Bronchial epithelial cell (primary cell): Measurements from ENCODE around the gene PTCD3. TPM values are rescaled to one million over a fixed set of nuclear protein-coding genes. Genes with fewer than 3 reads are reported as not detected.

ENCODE experiments used
- DNase-seq: peaks from one replicate; pipeline ENCODE4 v3.0.0-alpha.2; 2010; ENCODE audit warnings: low read depth
- FAIRE-seq: peaks from 2 replicates; lab custom pipeline; 2011; peaks lifted over from hg19 to GRCh38; lab: Jason Lieb, UNC
- H3K27me3 ChIP-seq: 2 replicates; pipeline ENCODE4 v1.5.1; 2011; ENCODE audit warnings: low read length; ENCODE audit not compliant: control insufficient read depth, insufficient read depth
- H3K36me3 ChIP-seq: 2 replicates; pipeline ENCODE4 v1.5.1; 2011; ENCODE audit warnings: low read length; ENCODE audit not compliant: control insufficient read depth, insufficient read depth
- H3K4me3 ChIP-seq: 2 replicates; pipeline ENCODE4 v1.5.1; 2011; ENCODE audit warnings: mild to moderate bottlenecking, low read depth, low read length, control low read depth
- total RNA-seq: library from RNA; depleted of rRNA; stranded (reverse); fragments of >200 nt; gene quantifications from 2 replicates; pipeline ENCODE4 v1.2.1, GENCODE V29; 2014
- TF ChIP-seq, protein P1 (sequence below): IDR thresholded peaks from 2 replicates; pipeline ENCODE4 v1.5.1; 2011; ENCODE audit warnings: mild to moderate bottlenecking, moderate library complexity, low read length, control low read depth, inconsistent platforms; ENCODE audit not compliant: insufficient read depth, severe bottlenecking

The PTCD3 gene
- total RNA-seq, 1 donor from 2014 or later = 48.4 TPM

DNA sequence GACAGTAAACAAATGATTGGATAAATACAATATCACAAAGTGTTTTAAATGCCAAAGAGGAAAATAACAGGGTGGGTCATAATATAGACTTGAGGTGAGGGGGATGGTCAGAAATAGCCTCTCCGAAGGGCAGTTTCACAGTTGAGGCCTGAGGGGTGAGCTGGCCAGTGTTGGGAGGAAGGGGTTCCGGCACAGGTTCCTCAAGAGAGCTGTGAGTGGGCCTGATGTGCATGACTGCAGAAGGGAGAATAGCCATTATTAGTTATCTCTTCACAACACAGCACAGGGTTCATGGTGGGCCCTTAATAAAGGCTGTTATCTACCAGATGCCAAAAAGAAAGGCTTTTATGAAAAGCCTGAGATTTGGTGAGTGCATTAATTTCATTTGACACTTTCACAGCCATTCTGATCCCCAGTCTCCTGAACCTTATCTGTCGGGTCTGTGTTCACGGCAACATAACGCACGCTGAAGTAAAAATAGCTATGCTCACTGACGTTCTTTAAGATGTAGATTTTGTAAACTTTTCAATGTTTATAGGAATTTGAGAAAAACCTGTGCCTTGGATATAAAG is 39.9 kb upstream of the PTCD3 start:
- no peaks in the 10 kb centered on the region for H3K27me3 ChIP-seq
- H3K36me3 ChIP-seq = peaks cover 21% of the 10 kb centered on the region
- no peak overlapping the region for H3K4me3 ChIP-seq
- FAIRE-seq = no peak
- no peak for DNase-seq
- TF ChIP-seq, protein P1, sequence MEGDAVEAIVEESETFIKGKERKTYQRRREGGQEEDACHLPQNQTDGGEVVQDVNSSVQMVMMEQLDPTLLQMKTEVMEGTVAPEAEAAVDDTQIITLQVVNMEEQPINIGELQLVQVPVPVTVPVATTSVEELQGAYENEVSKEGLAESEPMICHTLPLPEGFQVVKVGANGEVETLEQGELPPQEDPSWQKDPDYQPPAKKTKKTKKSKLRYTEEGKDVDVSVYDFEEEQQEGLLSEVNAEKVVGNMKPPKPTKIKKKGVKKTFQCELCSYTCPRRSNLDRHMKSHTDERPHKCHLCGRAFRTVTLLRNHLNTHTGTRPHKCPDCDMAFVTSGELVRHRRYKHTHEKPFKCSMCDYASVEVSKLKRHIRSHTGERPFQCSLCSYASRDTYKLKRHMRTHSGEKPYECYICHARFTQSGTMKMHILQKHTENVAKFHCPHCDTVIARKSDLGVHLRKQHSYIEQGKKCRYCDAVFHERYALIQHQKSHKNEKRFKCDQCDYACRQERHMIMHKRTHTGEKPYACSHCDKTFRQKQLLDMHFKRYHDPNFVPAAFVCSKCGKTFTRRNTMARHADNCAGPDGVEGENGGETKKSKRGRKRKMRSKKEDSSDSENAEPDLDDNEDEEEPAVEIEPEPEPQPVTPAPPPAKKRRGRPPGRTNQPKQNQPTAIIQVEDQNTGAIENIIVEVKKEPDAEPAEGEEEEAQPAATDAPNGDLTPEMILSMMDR = no peak

DNA sequence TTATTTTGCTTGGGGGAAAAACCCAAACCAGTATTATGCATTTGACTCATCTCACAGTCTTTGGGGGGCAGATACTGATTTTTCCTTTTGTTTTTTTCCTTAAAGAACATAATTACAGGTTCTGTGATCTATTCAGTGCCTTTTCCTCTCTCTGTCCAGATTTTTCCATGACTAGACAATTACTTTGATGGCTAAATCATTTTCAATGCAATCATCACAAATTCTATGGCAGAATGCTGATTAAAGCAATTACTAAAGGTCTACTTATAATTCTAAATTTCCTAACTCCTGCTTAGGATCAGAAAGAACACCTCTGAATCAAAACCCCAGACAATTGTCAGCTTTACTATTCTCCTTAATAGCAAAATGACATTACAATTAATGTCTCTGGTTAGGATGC is 39.1 kb upstream of the PTCD3 start:
- TF ChIP-seq, protein P1 = no peak
- H3K27me3 ChIP-seq = no peaks in the 10 kb centered on the region
- no peak for FAIRE-seq
- H3K36me3 ChIP-seq = peaks cover 21% of the 10 kb centered on the region
- no peak overlapping the region for H3K4me3 ChIP-seq
- no peak for DNase-seq

DNA sequence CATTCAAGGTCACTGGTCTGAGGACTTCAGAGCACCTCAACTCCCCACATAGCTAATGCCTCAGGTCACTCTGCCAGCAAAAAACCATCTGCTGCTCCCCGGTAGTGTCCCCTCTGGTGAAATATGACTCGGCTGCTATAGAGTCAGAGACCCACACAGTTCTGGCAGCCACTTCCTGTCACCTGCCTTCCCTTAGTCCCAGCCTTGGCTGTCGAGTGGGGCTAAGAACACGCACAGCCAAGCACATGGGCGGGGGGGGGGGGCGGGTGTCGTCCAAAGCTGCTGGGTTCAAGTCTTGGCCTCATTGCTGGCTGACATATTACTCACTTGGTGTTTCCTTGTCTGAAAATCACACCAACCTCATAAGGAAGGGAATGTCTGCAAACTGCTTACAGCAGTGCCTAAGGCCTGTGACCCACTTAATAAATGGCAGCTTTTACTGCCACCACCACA is 37.9 kb upstream of the PTCD3 start:
- H3K36me3 ChIP-seq = peaks cover 24% of the 10 kb centered on the region

DNA sequence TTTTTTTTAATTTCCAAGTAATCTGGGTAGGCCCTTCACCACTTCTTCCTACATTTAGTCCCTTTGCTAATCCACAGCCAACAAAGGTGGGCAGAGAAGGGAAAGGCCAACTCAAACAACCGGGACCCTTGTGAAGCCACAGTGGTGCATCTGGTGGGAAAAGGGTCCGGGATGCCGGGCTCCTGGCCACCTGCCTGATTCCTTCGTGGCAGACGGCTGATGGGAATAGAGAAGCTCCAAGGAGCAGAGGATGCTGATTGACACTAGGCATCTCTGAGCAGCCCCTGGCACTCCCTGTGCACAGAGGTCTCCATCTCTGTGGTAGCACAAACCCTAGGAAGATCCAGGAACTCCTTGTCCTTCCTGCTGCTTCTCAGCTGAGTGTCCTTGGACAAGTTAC is 37.4 kb upstream of the PTCD3 start:
- DNase-seq (no peak), FAIRE-seq (no peak)
- Histone ChIP-seq H3K27me3 (no peaks in the 10 kb centered on the region), H3K4me3 (no peak overlapping the region), H3K36me3 (peaks cover 24% of the 10 kb centered on the region)
- TF ChIP-seq, protein P1 = no peak

More for the DNA sequence above, 37.9 kb upstream of the PTCD3 start:
- Histone ChIP-seq H3K27me3 (no peaks in the 10 kb centered on the region), H3K4me3 (no peak overlapping the region)
- no peak for DNase-seq
- TF ChIP-seq, protein P1 = no peak
- no peak for FAIRE-seq

DNA sequence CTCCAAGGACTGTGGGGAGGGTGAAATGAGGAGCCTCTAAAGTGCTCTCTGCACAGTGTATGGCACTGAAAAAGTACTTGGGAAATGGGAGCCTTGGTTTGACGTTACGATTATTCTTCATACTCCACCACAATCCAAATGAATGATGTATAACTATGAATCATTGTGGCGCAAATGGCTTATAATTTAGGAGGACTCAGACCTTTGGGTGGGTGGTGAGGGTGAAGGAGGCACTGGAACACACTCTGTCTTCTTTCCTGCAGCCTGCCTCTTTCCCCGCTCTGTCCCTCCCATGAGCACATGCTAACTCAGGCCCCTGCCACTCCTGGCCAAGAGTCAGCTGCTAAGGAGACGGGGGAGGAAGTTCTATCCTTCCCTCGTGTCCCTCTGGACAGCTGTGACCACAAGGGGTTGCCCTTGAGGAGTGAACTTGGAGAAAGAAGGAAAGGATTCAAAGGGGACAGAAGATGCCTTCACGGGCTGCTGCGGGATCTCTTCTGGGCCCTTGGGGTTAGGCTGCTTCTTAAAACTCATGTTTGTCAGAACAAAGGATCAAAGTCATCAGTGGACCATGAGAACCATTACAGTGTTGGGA is 36.8 kb upstream of the PTCD3 start:
- Histone ChIP-seq H3K4me3 (no peak overlapping the region), H3K36me3 (peaks cover 24% of the 10 kb centered on the region), H3K27me3 (no peaks in the 10 kb centered on the region)
- FAIRE-seq = no peak
- DNase-seq = no peak
- TF ChIP-seq, protein P1 = no peak

DNA sequence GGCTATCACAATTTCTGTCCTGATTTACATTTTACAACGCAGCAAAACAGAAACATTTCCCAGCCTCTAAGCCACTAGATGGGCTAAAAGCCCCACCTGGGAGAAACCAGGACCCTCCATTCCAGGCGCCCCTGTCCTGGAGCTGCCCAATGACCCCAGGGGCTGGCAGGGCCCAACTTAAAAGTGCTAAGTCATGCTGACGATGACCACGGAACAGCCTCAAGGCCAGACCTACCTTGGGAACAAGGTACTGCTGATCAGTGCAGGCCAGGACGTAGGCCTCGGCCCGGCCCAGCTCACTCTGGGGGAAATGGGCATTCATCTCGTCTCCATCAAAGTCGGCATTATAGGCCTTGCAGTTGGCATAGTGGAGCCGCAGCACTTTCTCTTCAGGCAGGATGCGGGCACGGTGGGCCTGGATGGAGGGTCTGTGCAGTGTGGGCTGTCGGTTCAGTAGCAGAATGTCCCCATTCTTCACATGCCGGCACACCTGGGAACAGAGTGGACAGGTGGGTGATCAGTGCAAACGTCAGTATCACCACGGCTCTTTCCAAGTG is 36.2 kb upstream of the PTCD3 start:
- no peak for FAIRE-seq
- TF ChIP-seq, protein P1 = no peak
- no peak overlapping the region for H3K4me3 ChIP-seq
- no peaks in the 10 kb centered on the region for H3K27me3 ChIP-seq
- DNase-seq = no peak
- H3K36me3 ChIP-seq = peaks cover 23% of the 10 kb centered on the region
